Right cardiac atrium (tissue), 5 donors: ENCODE measurements around the gene RYR2. TPM values are rescaled to one million over a fixed set of nuclear protein-coding genes. Genes with fewer than 3 reads are reported as not detected.

ENCODE experiments used
- ATAC-seq, 2 donors: fragments of 200-7000 bp; cut with Tn5 transposase; one replicate each; pipeline versions ENCODE4 v1.8.0 to v1.9.1; 2020; ENCODE audit warnings: moderate library complexity in 2 of 2, mild to moderate bottlenecking in 1 of 2
- DNase-seq, 3 donors: peaks; one replicate each; pipeline ENCODE4 v3.0.0-alpha.2; 2020
- H3K27ac ChIP-seq: one replicate; pipeline ENCODE4 v1.5.1; 2013; ENCODE audit warnings: mild to moderate bottlenecking, low read length, control low read depth, moderate library complexity
- H3K27me3 ChIP-seq: one replicate; pipeline ENCODE4 v1.6.1; 2013; ENCODE audit not compliant: control insufficient read depth, insufficient read depth
- H3K4me1 ChIP-seq: one replicate; pipeline ENCODE4 v1.6.1; 2013; ENCODE audit warnings: low read length; ENCODE audit not compliant: control insufficient read depth, insufficient read depth
- H3K4me3 ChIP-seq: one replicate; pipeline ENCODE4 v1.5.1; 2013; ENCODE audit warnings: low read length, control low read depth
- H3K9me3 ChIP-seq: one replicate; pipeline ENCODE4 v1.6.1; 2013; ENCODE audit warnings: low read length; ENCODE audit not compliant: control insufficient read depth
- WGBS: extraction: QIAGEN DNeasy Blood & Tissue Kit; methylation state at CpG from one replicate; pipeline ENCODE4 v1.1.7; 2013; 5-methylcytosine and 5-hydroxymethylcytosine counted together
- intact Hi-C, 4 donors: fragments of 100-400 bp; cut with DNase I; formaldehyde crosslinking; loops; one replicate each; pipeline versions ENCODE4 v1.11.0 to v1.14.0; 2022 to 2023
- polyA plus RNA-seq: library from polyadenylated mRNA; stranded (reverse); fragments of 200-250 nt; gene quantifications from one replicate; pipeline ENCODE4 v1.2.3, GENCODE V29; 2013
- total RNA-seq, 4 donors: library from RNA; stranded (reverse); fragmentation: NEBNext Ultra II Directional; extraction: Animal tissue kit (Norgen Biotek cat#: 25700); gene quantifications; one replicate each; pipeline ENCODE4 v1.2.1, GENCODE V29; 2021
- donor health status: healthy with polysubstance abuse.
- donor health status: DM: no; HTN: yes; CAD: no.
- donor health status: DM: no; HTN: no; CAD: no.
- donor health status: DM: no; HTN: yes; CAD: no; lungs with severe emphysema.
- donor health status: DM: yes; HTN: yes; CAD: no.

Gene RYR2
- total and polyA plus RNA-seq, 5 donors: 166 to 716 (median 487) TPM

DNA sequence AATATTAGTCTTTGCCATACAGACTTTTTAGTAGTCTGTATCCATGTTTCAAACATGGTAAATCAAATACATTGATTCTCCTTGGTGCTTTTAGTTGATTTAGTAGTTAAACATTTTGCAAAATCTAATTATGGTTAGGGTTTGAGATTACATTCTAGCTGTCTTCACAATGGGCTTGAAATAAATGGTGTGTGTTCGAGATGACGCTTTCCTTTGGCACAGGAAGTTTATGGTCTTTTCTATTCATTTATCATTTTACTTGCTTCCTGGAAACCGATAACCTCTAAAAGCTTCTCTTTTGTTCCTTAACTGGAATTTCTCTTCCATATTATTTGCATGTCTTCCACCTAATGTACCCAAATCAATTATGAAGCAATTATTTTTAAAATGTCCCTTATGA lies 810.4 kb downstream of the RYR2 start:
- ATAC-seq (no peak), DNase-seq (no peak)
- Histone ChIP-seq H3K27me3 (no peaks in the 10 kb centered on the region), H3K4me1 (no peaks in the 10 kb centered on the region), H3K27ac (no peak overlapping the region), H3K9me3 (no peaks in the 10 kb centered on the region), H3K4me3 (no peak overlapping the region)
- WGBS: 40% methylated on average over 3 of the region's 3 CpGs
- intact Hi-C loops: no loop called here

DNA sequence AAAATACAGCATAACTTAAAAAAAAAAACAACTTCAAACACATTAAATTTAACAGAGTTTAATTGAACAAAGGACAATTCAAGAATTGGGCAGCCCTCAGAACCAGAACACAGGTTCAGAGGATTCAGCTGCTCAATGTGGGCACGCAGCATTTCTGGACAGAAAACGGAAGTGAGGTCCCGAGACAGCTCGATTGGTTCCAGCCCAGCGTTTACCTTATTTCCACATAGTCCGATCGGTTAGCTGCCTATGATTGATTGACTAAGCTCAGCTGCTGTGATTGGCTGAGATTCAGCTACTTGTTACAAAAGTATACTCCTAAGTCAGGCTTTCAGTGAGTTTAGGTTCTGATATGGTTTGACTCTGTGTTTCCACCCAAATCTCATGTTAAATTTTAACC lies 815.5 kb downstream of the RYR2 start:
- intact Hi-C loops: no loop called here
- no peak for DNase-seq
- no peak for ATAC-seq
- no peaks in the 10 kb centered on the region for H3K27me3 ChIP-seq
- no peaks in the 10 kb centered on the region for H3K4me1 ChIP-seq
- no peak overlapping the region for H3K4me3 ChIP-seq
- no peak overlapping the region for H3K27ac ChIP-seq
- no peaks in the 10 kb centered on the region for H3K9me3 ChIP-seq
- 83% methylated on average over 7 of the region's 7 CpGs for WGBS

DNA sequence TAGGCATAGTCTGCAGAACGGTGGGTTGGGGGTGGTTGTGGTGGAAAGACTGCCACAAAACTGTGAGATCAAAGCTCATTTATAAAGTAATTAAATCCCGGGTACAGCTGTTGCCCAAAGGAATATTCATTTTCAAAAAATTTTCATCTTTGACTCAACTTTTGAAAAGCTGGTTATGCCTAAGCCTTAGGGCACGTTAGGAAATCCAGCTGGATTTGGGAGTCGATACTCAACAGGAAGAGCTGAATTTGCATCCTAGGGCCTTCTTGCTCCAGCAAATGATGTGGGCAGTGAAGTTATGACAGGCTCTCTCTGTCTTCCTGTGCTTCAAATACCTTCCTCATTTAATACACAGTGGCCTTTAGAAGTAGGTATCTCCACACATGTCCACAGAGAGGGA lies 817.0 kb downstream of the RYR2 start:
- intact Hi-C loops: no loop called here
- Histone ChIP-seq H3K9me3 (no peaks in the 10 kb centered on the region), H3K27ac (no peak overlapping the region), H3K4me3 (no peak overlapping the region), H3K4me1 (no peaks in the 10 kb centered on the region), H3K27me3 (no peaks in the 10 kb centered on the region)
- ATAC-seq: no peak
- WGBS: 63% methylated on average over 4 of the region's 4 CpGs
- no peak for DNase-seq

DNA sequence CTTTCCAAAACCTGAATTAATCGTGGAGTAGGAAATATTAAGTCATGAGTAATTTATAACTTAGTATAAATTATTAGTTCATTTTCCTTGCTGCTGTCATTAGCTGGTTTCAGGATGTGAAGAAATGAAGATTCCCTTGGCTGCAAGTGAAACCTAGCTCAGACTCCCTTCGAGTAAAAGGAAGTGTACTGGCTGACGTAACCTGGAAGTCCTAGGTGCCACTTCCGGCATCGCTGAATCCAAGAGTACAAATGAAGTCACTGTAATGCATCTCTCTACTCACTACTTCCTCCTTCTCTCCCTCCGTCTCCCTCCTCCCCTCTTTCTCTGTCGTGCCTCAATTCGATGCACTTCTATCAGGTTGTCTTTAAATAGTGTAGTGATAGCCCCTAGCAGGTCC lies 820.0 kb downstream of the RYR2 start:
- WGBS: 67% methylated on average over 8 of the region's 8 CpGs
- H3K9me3 ChIP-seq: no peaks in the 10 kb centered on the region
- no peak overlapping the region for H3K27ac ChIP-seq
- no peak overlapping the region for H3K4me3 ChIP-seq
- intact Hi-C loops: loop anchor here in 1 of 4 donors (10.0 kb wide), 1 partner anchor 63 kb away; no protein-coding TSS in a partner anchor
- DNase-seq (no peak), ATAC-seq (no peak)
- H3K4me1 ChIP-seq: no peaks in the 10 kb centered on the region
- H3K27me3 ChIP-seq: no peaks in the 10 kb centered on the region

DNA sequence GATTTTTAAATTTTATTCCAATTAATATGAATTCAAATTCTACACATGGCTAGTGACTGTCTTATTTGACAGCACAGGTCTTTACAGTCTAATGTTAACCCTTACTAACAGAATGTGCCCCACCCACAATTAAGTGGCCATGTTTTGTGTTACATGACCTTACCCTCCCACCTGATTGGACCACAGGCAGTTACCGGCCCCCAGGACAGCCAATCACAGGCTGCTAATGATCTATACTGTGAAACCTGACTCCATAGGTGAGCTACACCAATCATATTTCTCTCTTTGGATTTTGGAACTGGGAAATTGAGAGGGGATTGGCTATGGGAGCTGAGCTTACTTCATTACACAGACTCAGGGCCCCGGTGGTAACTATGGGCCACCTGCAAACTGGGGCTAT lies 821.2 kb downstream of the RYR2 start:
- Histone ChIP-seq H3K27me3 (no peaks in the 10 kb centered on the region), H3K9me3 (no peaks in the 10 kb centered on the region), H3K4me3 (no peak overlapping the region), H3K4me1 (no peaks in the 10 kb centered on the region), H3K27ac (no peak overlapping the region)
- intact Hi-C loops: loop anchor here in 1 of 4 donors (10.0 kb wide), 1 partner anchor 62 kb away; no protein-coding TSS in a partner anchor
- DNase-seq (no peak), ATAC-seq (no peak)
- 85% methylated on average over 2 of the region's 2 CpGs for WGBS

DNA sequence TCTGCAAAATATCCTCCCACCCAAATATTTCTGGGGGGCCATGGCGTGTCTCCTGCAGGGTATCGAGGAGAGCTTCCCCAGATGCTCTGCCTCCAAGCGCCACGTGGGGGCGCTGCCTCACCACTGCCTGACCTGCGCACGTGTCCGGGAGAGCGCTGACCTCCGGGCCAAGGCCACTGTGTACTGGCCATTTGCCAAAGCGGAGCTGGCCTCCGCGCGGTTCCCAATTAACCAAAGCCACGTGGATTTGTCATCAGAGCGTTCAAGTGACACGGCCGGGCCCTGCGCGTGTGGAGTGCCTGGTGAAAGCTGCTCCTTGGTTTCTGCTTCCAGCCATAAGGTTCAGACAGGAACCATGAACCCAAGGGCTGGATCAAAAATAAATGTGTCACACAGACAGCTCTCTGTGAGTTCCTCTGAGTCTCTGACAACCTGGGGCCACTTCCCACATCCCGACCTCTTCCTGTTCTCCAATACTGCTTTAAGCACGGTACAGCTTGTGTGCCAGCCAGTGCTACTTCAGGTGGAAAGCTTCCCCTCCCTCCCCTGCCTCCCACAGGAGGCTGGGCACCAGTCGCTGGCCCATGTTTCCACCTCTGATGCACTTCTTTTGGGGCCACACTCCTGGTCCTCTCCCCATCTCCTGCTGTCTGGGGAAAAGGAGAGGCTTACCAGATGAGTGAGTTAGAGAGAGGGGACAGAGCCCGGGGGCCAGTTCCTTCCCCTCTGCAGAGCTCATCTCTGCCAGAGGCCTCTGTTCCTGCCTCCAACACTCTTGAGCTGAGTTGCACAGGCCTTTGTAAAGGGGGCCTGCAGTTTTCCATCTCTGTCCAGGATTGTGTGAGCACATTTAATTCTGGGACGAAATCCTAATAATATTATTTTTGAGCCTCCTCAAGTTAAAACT lies 822.6 kb downstream of the RYR2 start:
- Histone ChIP-seq H3K27me3 (no peaks in the 10 kb centered on the region), H3K4me1 (no peaks in the 10 kb centered on the region), H3K9me3 (no peaks in the 10 kb centered on the region), H3K27ac (no peak overlapping the region), H3K4me3 (no peak overlapping the region)
- intact Hi-C loops: loop anchor here in 1 of 4 donors (10.0 kb wide), 1 partner anchor 60 kb away; no protein-coding TSS in a partner anchor
- peak; percentile 79 to 83 for ATAC-seq
- peak; percentile 47 to 83 (median 80) for DNase-seq
- WGBS: 14% methylated on average over 25 of the region's 25 CpGs

DNA sequence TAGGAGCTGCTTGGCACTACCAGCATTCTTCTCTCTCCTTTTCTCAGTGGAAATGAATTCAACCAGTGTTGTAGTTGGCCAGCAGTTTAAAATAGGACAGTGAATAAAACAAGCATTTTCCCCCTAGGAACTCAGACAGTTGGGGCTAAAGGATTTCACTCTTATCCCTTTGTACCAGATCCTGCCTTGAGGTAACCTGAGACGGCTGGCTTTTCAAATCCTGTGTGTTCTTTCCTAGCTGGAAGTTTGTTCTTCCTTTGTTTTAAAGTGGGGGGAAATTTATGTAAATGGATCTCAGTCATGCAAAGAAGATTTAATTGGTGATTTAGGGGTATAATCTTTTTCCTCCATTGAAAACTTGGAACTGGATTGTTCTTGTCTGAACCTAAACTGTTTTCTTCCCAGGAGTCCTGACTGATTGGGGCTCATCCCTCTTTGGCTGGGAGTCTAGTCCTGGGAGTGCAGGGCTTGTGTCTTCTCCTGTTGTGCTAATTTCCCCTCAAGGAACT lies 825.5 kb downstream of the RYR2 start:
- intact Hi-C loops: loop anchor here in 1 of 4 donors (10.0 kb wide), 1 partner anchor 57 kb away; no protein-coding TSS in a partner anchor

DNA sequence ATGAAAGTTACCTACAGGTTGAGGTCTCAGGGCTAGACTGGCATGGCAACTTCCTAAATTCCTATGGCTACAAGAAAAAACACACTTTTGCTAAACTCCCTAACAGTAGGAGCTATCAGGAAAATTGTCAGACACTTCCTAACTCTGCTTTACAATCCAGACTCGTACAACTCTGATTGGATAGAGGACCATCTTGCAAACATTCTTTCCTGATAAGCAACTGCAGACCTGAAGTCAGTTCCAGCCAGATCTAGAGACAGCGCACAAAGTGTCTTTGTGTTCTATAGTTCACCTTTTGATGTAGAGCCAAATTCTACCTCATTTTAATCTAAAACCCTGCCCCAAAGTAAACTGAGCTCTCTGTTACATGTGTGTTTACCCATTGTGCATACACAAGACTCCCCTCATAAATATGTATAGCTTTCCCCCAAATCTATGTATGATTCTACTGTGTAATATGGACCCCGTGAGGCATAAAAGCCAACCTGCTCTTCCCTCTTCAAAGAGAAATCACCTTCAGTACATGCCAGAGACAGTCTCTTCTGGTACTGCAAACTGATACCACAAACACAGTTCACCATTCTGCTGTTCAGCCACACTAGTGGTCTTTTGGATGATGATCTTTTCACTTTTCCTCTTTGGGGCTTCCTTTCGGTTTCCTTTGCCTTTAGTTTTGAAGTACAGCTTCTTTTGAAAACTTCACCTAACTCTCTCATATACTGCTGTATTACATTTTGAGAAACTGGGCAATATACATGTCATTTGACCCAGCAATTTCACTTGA lies 827.0 kb downstream of the RYR2 start:
- intact Hi-C loops: loop anchor here in 1 of 4 donors (10.0 kb wide), 1 partner anchor 56 kb away; no protein-coding TSS in a partner anchor
- Histone ChIP-seq H3K4me1 (no peaks in the 10 kb centered on the region), H3K4me3 (no peak overlapping the region), H3K27me3 (no peaks in the 10 kb centered on the region), H3K9me3 (no peaks in the 10 kb centered on the region), H3K27ac (no peak overlapping the region)
- DNase-seq (no peak), ATAC-seq (no peak)
- WGBS: 56% methylated on average over 4 of the region's 4 CpGs

More for the DNA sequence above, 825.5 kb downstream of the RYR2 start:
- DNase-seq (no peak), ATAC-seq (no peak)
- no peaks in the 10 kb centered on the region for H3K9me3 ChIP-seq
- 70% methylated on average over 1 of the region's 1 CpG for WGBS
- no peaks in the 10 kb centered on the region for H3K4me1 ChIP-seq
- no peak overlapping the region for H3K27ac ChIP-seq
- H3K27me3 ChIP-seq: no peaks in the 10 kb centered on the region
- no peak overlapping the region for H3K4me3 ChIP-seq

DNA sequence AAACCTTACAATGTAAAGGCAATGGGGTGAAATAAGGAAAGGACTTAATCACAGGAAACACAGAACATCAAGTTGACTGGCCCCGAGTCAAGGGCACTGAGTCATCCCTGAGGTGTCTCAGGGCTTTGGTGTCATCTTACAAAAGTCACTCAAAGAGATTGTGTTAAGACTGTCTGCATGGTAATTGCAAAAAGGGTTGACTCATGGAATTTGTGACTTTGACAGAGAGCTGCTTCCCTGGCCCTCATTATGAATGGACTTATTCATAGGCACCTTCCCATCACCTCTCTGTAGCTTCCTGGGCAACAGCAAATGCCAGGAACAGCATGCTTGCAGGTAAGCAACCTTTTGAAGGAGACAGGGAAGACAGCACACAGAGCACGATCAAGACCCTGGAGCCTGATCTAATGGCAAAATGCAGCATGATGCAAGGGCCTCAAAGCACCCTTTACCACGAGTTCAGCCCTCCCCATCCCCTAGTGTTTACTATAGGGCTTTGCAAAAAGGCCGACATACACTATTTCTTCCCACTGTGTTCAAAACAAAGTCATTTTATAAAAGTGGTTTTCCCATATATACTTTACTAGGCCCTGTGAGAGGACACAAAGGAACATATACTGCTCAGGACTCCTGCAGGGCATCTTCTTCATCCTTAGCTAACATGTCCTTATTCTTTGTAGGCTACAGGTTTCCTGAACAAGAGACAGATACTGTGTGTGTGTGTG lies 831.7 kb downstream of the RYR2 start:
- intact Hi-C loops: no loop called here
- no peak overlapping the region for H3K27ac ChIP-seq
- ATAC-seq (no peak), DNase-seq (no peak)
- 61% methylated on average over 4 of the region's 4 CpGs for WGBS
- H3K9me3 ChIP-seq: no peaks in the 10 kb centered on the region
- no peaks in the 10 kb centered on the region for H3K27me3 ChIP-seq
- no peak overlapping the region for H3K4me3 ChIP-seq
- H3K4me1 ChIP-seq: no peaks in the 10 kb centered on the region

DNA sequence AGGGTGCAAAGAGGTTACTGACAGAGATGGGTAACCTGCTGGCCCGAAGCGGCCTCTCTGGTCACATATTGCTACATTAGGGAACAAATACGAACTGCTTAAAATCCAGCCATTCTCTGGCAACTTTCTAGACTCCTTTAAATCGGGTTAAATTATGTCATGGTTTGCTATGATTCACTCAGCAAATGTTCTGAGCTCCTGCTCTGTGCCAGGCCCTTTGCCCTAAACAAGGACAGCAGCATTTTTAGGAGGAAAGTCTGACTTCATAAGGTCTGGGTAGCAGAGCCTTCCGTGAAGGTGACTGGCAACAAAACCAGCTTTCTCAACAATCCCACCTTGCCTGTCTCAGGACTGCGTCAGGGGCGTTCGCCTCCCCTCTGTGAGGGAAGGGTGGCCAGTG lies 833.3 kb downstream of the RYR2 start:
- intact Hi-C loops: no loop called here
- Histone ChIP-seq H3K9me3 (no peaks in the 10 kb centered on the region), H3K4me3 (no peak overlapping the region), H3K27ac (no peak overlapping the region), H3K27me3 (no peaks in the 10 kb centered on the region), H3K4me1 (no peaks in the 10 kb centered on the region)
- WGBS: 84% methylated on average over 8 of the region's 8 CpGs
- DNase-seq: no peak
- no peak for ATAC-seq
